Hepatocyte (in vitro differentiated cells): ENCODE measurements around the gene ZNF79.

Experiments
- EZH2phosphoT487 ChIP-seq: fragments of 200-600 bp; sonication (generic); IDR thresholded peaks from one replicate; pipeline ENCODE4 v1.6.1; 2018; ENCODE audit warnings: antibody characterized with exemption, mild to moderate bottlenecking, low read depth, moderate library complexity; ENCODE audit not compliant: unreplicated experiment, severe bottlenecking
- TF ChIP-seq, protein P1 (sequence below): fragments of 200-600 bp; sonication (generic); IDR thresholded peaks from 2 replicates; pipeline ENCODE4 v1.5.1; 2016; ENCODE audit warnings: antibody characterized with exemption, mild to moderate bottlenecking; ENCODE audit not compliant: poor library complexity

GRCh38 chr9:127488946-127489345 lies 64.8 kb downstream of the ZNF79 start:
- TF ChIP-seq, protein P1, sequence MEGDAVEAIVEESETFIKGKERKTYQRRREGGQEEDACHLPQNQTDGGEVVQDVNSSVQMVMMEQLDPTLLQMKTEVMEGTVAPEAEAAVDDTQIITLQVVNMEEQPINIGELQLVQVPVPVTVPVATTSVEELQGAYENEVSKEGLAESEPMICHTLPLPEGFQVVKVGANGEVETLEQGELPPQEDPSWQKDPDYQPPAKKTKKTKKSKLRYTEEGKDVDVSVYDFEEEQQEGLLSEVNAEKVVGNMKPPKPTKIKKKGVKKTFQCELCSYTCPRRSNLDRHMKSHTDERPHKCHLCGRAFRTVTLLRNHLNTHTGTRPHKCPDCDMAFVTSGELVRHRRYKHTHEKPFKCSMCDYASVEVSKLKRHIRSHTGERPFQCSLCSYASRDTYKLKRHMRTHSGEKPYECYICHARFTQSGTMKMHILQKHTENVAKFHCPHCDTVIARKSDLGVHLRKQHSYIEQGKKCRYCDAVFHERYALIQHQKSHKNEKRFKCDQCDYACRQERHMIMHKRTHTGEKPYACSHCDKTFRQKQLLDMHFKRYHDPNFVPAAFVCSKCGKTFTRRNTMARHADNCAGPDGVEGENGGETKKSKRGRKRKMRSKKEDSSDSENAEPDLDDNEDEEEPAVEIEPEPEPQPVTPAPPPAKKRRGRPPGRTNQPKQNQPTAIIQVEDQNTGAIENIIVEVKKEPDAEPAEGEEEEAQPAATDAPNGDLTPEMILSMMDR: no peak
- no peak for TF ChIP-seq EZH2phosphoT487
